HepG2 (cell line): ENCODE results near the gene PLSCR1. TPM values are rescaled to one million over a fixed set of nuclear protein-coding genes. Genes with fewer than 3 reads are reported as not detected.

ENCODE experiments used
- ATAC-seq: fragments of 200-7000 bp; cut with Tn5 transposase; 3 replicates; pipeline ENCODE4 v1.9.1; 2020; ENCODE audit warnings: mild to moderate bottlenecking, moderate library complexity
- BruUV-seq: library from RNA; stranded (reverse); fragments of 400-500 nt; replicated peaks from 2 replicates; lab custom pipeline; 2021; lab: Mats Ljungman, UMichigan
- CTCF ChIA-PET: fragments of 300-600 bp; formaldehyde crosslinking; extraction: SDS; loops from one replicate; lab custom pipeline; 2021; ENCODE audit warnings: low total read pairs, inconsistent platforms, low intra/inter-chr PET ratio; lab: Yijun Ruan, JAX
- POLR2A ChIA-PET: fragments of 350-600 bp; sonication (Branson Sonifier 250); formaldehyde crosslinking; loops from one replicate; lab custom pipeline; 2020; ENCODE audit warnings: antibody characterized with exemption, inconsistent platforms; lab: Yijun Ruan, JAX
- DNase-seq: peaks from one replicate; pipeline ENCODE4 v3.0.0-alpha.2; 2015; ENCODE audit warnings: low spot score
- FAIRE-seq: peaks from 3 replicates; lab custom pipeline; 2011; peaks lifted over from hg19 to GRCh38; lab: Jason Lieb, UNC
- H2AFZ ChIP-seq: one replicate; pipeline ENCODE4 v1.6.1; 2011; ENCODE audit warnings: low read length, inconsistent platforms
- H3K27ac ChIP-seq: fragments of 300-600 bp; 3 replicates; pipeline ENCODE4 v1.8.0; 2011; ENCODE audit warnings: mixed run types, mild to moderate bottlenecking, mixed read lengths, low read length, inconsistent platforms; ENCODE audit not compliant: insufficient read depth; ENCODE audit errors: extremely low read length
- H3K27me3 ChIP-seq, 2 experiments: fragments of 200-600 bp in 1 of 2; 2 replicates in 1 of 2; 3 replicates in 1 of 2; pipeline versions ENCODE4 v1.6.0 to v1.8.0; 2011; ENCODE audit warnings: low read length in 2 of 2, mild to moderate bottlenecking in 2 of 2, moderate library complexity in 2 of 2, inconsistent platforms in 1 of 2; ENCODE audit not compliant: insufficient read depth in 2 of 2, control insufficient read depth in 1 of 2
- H3K36me3 ChIP-seq, 2 experiments: fragments of 200-600 bp in 1 of 2; replicated peaks in 1 of 2; 2 replicates in 1 of 2; 3 replicates in 1 of 2; pipeline versions ENCODE4 v1.5.1 to v1.8.0; 2011; ENCODE audit warnings: low read length in 2 of 2, inconsistent platforms in 1 of 2; ENCODE audit not compliant: insufficient read depth in 2 of 2, control insufficient read depth in 1 of 2
- H3K4me1 ChIP-seq: 2 replicates; pipeline ENCODE4 v1.5.1; 2012; ENCODE audit warnings: low read length, inconsistent platforms; ENCODE audit not compliant: insufficient read depth
- H3K4me2 ChIP-seq: 2 replicates; pipeline ENCODE4 v1.6.0; 2011; ENCODE audit warnings: low read depth, low read length, inconsistent platforms
- H3K4me3 ChIP-seq, 3 experiments: fragments of 200-600 bp in 1 of 3; sonication (generic), shearing (Covaris generic) in 1 of 3; replicated peaks in 1 of 3; 2 replicates each; pipeline ENCODE4 v1.5.1; 2011 to 2016; ENCODE audit warnings: low read length in 3 of 3, inconsistent platforms in 2 of 3, low read depth in 2 of 3, mild to moderate bottlenecking in 2 of 3, control low read depth in 1 of 3, mixed read lengths in 1 of 3; ENCODE audit not compliant: insufficient read depth in 1 of 3
- H3K79me2 ChIP-seq: one replicate; pipeline ENCODE4 v1.6.1; 2011; ENCODE audit warnings: low read length, inconsistent platforms; ENCODE audit not compliant: insufficient read depth
- H3K9ac ChIP-seq: 2 replicates; pipeline ENCODE4 v1.6.0; 2011; ENCODE audit warnings: mild to moderate bottlenecking, low read depth, low read length, inconsistent platforms; ENCODE audit not compliant: insufficient read depth
- H3K9me3 ChIP-seq: 2 replicates; pipeline ENCODE4 v1.5.1; 2012; ENCODE audit warnings: mild to moderate bottlenecking, low read length
- H4K20me1 ChIP-seq: 2 replicates; pipeline ENCODE4 v1.6.0; 2011; ENCODE audit warnings: inconsistent platforms, mild to moderate bottlenecking, low read length, moderate library complexity; ENCODE audit not compliant: insufficient read depth
- DNMT3B ChIP-seq: conservative IDR thresholded peaks from 2 replicates; pipeline ENCODE4 v1.6.1; 2016; ENCODE audit warnings: missing biosample characterization, control low read depth
- JARID2 ChIP-seq: sonication (generic); formaldehyde crosslinking; IDR thresholded peaks from 2 replicates; pipeline ENCODE4 v1.8.1; 2023; ENCODE audit warnings: missing genetic modification reagents, inconsistent platforms; ENCODE audit not compliant: insufficient replicate concordance
- RBAK ChIP-seq: sonication (generic); formaldehyde crosslinking; IDR thresholded peaks from 2 replicates; pipeline ENCODE4 v1.5.1; 2020; ENCODE audit warnings: mild to moderate bottlenecking, missing genetic modification reagents
- ZNF317 ChIP-seq: sonication (generic); formaldehyde crosslinking; IDR thresholded peaks from 2 replicates; pipeline ENCODE4 v1.5.0; 2020; ENCODE audit warnings: mild to moderate bottlenecking, missing genetic modification reagents
- ZNF484 ChIP-seq: sonication (generic); formaldehyde crosslinking; IDR thresholded peaks from 2 replicates; pipeline ENCODE4 v1.5.1; 2020; ENCODE audit warnings: mild to moderate bottlenecking, low read depth, missing genetic modification reagents, borderline replicate concordance
- ZNF747 ChIP-seq: sonication (generic); formaldehyde crosslinking; IDR thresholded peaks from 2 replicates; pipeline ENCODE4 v1.8.1; 2023; ENCODE audit warnings: missing genetic modification reagents, mild to moderate bottlenecking, borderline replicate concordance
- ZNF749 ChIP-seq: sonication (generic); formaldehyde crosslinking; IDR thresholded peaks from 2 replicates; pipeline ENCODE4 v1.8.0; 2022; ENCODE audit warnings: mild to moderate bottlenecking, missing genetic modification reagents, moderate library complexity, borderline replicate concordance
- WGBS: methylation state at CpG from one replicate; pipeline ENCODE4 v1.1.6; 2017; ENCODE audit warnings: low lambda C conversion rate; 5-methylcytosine and 5-hydroxymethylcytosine counted together
- in situ Hi-C: cut with HindIII; loops from 2 replicates; pipeline ENCODE4 v1.10.0; 2017; ENCODE audit warnings: low pct_unique_long_range_greater_than_20kb; ENCODE audit not compliant: extremely low pct_ligation_motif_present
- intact Hi-C: fragments of 100-400 bp; cut with micrococcal nuclease; formaldehyde crosslinking; loops from one replicate; pipeline ENCODE4 v1.10.0; 2022; ENCODE audit not compliant: unreplicated experiment
- polyA plus RNA-seq, 8 experiments: library from polyadenylated mRNA; depleted of rRNA in 3 of 8; stranded (reverse) in 7 of 8; unstranded in 1 of 8; fragments of >200 nt; fragmentation: Illumina TruSeq in 4 of 8; extraction: Trizol in 4 of 8; gene quantifications; 2 replicates each; pipeline versions ENCODE4 v1.2.1 to v1.2.3, GENCODE V29; 2011 to 2016; ENCODE audit warnings: low read depth in 4 of 8, missing spikeins in 1 of 8, mixed read lengths in 1 of 8; ENCODE audit not compliant: insufficient read depth in 1 of 8
- total RNA-seq, 5 experiments: library from RNA; depleted of rRNA; stranded (reverse); fragments of >200 nt; fragmentation: Illumina TruSeq; extraction: Trizol; gene quantifications; 2 replicates each; pipeline ENCODE4 v1.2.3, GENCODE V29; 2016; ENCODE audit warnings: low read depth in 1 of 5
- TF ChIP-seq, protein P1 (sequence below): sonication (generic); formaldehyde crosslinking; IDR thresholded peaks from 2 replicates; pipeline ENCODE4 v1.5.0; 2020; ENCODE audit warnings: missing genetic modification reagents

The PLSCR1 gene
- total and polyA plus RNA-seq, 2 of the 13 experiments (the other 11 are each of a cell fraction or from before 2014, with no cell fraction given): 33.8 to 34.1 TPM

DNA sequence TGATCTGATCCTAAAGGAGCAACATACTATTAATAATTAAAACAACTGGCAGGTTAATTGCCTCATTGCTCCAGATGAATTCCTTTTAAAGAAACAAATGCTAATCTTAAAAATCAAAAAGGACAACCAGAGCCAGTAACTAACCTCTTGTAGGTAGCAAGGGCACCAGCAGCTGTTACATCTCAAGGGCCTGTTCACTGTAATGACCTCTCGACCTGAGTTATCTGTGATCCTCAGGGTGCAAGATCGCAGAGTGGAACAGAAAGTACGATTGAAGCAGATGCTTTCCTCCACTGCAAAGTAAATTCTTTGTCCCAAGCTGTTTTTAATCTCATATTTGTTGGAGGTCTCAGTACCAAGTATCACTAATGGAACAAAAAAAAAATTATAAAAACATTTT lies 49.4 kb upstream of the PLSCR1 start (continued):
- TF ChIP-seq, protein P1, sequence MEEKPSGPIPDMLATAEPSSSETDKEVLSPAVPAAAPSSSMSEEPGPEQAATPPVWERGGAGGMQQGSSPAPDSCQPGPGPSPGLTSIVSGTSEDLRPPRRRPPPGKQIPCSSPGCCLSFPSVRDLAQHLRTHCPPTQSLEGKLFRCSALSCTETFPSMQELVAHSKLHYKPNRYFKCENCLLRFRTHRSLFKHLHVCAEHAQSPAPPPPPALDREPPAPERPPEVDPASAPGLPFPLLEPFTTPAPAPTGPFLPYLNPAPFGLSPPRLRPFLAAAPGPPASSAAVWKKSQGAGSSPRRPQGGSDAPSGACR (CRISPR knock-in tag): no peak
- TF ChIP-seq ZNF484 (CRISPR knock-in tag) (no peak), JARID2 (CRISPR knock-in tag) (no peak), DNMT3B (CRISPR knock-in tag) (no peak), ZNF749 (no peak)

DNA sequence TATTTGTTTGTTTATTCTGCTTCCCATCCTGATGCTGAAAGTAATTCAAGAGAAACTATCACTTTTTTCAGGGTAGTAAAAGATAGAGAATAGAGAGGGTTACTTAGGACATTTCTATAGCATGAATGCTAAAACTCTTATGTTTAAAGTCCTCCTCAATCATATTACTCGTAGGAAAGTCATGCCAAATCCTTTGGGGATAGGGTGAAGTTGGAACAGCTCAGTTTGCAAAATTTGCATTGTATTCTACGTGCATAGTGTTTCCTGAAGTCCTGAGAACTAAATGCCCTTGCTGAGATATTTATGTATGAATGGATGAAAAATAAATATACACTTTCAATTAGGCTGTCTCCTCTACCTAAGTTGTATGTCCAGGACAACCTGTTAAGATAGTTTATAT lies 46.1 kb upstream of the PLSCR1 start:
- WGBS: 35% methylated on average over 2 of the region's 2 CpGs
- no peak overlapping the region for H3K4me3 ChIP-seq
- intact Hi-C loops: loop anchor here (1.0 to 2.0 kb wide), 2 partner anchors 48 to 594 kb away; no protein-coding TSS in a partner anchor
- ATAC-seq: no peak
- ChIA-PET POLR2A (no interaction called here), CTCF (interaction anchor here (4.2 kb wide), 1 partner anchor 49 kb away, joined by 104 read pairs; no protein-coding TSS in a partner anchor)
- no peaks in the 10 kb centered on the region for H3K9me3 ChIP-seq
- H3K27me3 ChIP-seq: no peaks in the 10 kb centered on the region; a peak in 1 of 5 replicates
- H3K9ac ChIP-seq: no peak overlapping the region
- DNase-seq: no peak
- no TSS peak for BruUV-seq
- in situ Hi-C loops: loop anchor here (5.0 kb wide), 1 partner anchor 37 kb away; no protein-coding TSS in a partner anchor
- H2AFZ ChIP-seq: no peak overlapping the region
- H3K4me1 ChIP-seq: peaks cover 13% of the 10 kb centered on the region
- no peak for TF ChIP-seq ZNF317
- TF ChIP-seq RBAK (CRISPR knock-in tag): no peak
- TF ChIP-seq ZNF747 (CRISPR knock-in tag): no peak
- H3K27ac ChIP-seq: no peak overlapping the region
- no peaks in the 10 kb centered on the region for H4K20me1 ChIP-seq
- no peaks in the 10 kb centered on the region for H3K36me3 ChIP-seq
- no peaks in the 10 kb centered on the region for H3K79me2 ChIP-seq
- FAIRE-seq: no peak
- no peak overlapping the region for H3K4me2 ChIP-seq
